Measurements from ENCODE around the gene MAPK12.

- no peak for TF ChIP-seq CTCF (IDR thresholded peaks at IDR 0.05)
- no peak for TF ChIP-seq POLR2A (IDR thresholded peaks at IDR 0.05)
- no peak for TF ChIP-seq EP300 (IDR thresholded peaks at IDR 0.05)
- TF ChIP-seq POLR2AphosphoS5 (IDR thresholded peaks at IDR 0.05): no peak
These were observed 43.1 kb downstream of the MAPK12 start for GRCh38 chr22:50218153-50218995.
